GM19240 (cell line): ENCODE measurements around the gene PRDM1.

Experiments
- DNase-seq: peaks from one replicate; pipeline ENCODE4 v3.0.0; 2011; ENCODE audit warnings: low spot score; ENCODE audit not compliant: insufficient read length

Gene PRDM1

GRCh38 chr6:106115286-106115685 is 29.1 kb downstream of the PRDM1 start:
- DNase-seq = no peak

DNA sequence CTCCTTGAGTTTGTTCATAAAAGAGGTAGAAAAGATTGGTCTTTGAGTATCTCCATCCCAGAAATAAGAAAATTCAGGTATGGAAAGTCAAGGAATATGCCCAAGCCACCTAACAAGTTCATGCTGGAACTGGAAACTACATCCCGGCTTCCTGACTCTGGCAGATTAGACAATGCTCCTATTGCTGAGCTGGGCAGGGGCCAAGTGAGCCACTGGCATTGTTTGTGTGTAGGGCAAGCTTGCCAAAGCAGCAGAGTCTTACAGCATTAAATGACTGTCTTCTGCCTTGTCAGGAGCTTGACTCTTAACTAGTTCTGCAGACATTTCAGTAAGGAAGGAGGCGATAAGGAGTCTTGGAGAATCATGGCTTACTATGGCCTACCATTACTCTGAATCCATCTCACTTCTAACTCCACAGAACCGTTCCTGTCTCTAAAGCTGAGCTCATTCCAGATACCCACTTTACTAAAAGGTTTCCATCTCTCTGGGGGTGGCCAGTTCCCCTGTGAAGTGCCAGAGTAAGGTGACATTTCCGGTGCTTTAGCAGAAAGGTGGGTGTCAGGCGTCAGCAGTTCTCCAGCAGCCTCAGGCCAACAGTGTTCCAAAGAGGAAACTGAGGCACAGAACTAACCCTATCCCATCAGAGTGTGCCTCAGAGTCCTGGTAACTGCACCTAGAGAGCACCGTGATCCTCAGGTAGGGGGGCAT is 30.1 kb downstream of the PRDM1 start:
- no peak for DNase-seq

DNA sequence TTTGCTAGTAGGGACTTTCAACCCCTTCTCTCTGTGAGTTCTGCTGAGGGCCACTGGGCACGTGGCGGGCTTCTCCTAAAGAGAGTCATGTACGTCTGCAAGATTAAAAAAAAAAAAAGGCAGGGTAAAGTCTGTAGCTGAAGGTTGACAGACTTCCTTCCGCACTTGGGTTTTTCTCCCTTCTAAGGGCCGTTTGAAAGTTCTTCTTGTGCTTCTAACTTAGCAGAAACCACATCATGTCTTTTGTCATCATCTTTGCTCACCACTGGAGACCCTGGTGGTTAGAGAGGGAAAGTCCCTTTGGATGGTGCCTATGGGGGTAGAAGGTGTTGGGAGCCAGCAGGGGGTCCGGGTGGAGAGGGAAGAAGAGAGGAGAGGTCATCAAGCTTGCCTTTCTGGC is 31.4 kb downstream of the PRDM1 start:
- DNase-seq = no peak

- no peak for DNase-seq
Measured at GRCh38 chr6:106118835-106119431, 32.8 kb downstream of the PRDM1 start.

- no peak for DNase-seq
Measured at GRCh38 chr6:106119546-106119945, 33.4 kb downstream of the PRDM1 start.

- DNase-seq = no peak
Measured at GRCh38 chr6:106120006-106120405, 33.9 kb downstream of the PRDM1 start.

GRCh38 chr6:106120406-106120805 is 34.3 kb downstream of the PRDM1 start:
- DNase-seq = no peak

DNA sequence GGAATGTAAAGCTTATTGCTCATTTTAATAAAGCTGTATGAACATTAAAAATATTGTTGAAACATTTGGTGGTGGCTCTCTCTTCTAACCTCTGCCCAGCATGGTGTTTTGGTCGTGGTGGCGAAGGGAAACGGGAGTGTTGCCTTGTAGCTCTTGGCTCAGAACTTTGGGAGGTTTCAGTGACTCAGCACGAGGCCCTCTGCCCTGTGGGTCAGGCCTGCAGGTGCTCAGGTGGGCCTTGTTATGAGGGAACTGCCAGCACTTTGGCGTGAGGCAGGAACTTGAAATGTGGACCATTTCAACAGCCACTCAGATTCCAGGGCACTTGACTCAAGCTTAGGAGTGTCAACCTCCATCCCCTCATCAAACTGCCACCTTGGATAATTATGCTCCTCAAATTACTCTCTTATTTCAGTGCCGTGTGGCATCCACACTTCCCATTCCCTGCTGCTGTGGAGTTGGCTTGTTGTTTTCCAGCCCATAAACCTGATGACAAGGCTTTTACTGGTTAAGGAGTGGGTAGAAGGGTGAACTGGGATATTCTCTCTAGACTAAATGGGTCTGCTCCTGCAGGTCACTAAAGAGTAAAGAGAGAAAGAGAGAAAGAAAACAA is 36.3 kb downstream of the PRDM1 start:
- DNase-seq = no peak

GRCh38 chr6:106122938-106123656 is 37.0 kb downstream of the PRDM1 start:
- no peak for DNase-seq

DNA sequence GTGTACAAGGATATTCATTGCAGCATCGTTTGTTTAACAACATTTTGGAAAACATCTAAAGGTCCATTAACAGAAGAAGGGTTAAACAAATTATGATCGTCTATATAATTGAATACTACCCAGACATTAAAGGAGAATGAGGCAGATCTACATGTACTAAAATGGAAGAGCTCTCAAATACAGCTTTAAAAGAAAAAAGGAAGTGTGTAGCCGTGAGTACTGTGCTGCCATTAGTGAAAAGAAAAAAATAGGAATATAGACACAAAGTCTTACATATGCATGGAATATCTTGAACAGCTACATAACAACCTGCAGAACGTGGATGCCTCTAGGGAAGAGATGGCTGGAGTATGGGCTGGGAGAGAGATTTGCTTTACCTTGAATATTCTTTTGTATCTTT is 37.9 kb downstream of the PRDM1 start:
- DNase-seq = no peak

- no peak for DNase-seq
Measured at GRCh38 chr6:106124437-106125430, 38.6 kb downstream of the PRDM1 start.

GRCh38 chr6:106125925-106126435 is 39.8 kb downstream of the PRDM1 start:
- no peak for DNase-seq

GRCh38 chr6:106126482-106126881 is 40.3 kb downstream of the PRDM1 start:
- no peak for DNase-seq

- no peak for DNase-seq
Measured at GRCh38 chr6:106128981-106129781, 43.0 kb downstream of the PRDM1 start.

DNA sequence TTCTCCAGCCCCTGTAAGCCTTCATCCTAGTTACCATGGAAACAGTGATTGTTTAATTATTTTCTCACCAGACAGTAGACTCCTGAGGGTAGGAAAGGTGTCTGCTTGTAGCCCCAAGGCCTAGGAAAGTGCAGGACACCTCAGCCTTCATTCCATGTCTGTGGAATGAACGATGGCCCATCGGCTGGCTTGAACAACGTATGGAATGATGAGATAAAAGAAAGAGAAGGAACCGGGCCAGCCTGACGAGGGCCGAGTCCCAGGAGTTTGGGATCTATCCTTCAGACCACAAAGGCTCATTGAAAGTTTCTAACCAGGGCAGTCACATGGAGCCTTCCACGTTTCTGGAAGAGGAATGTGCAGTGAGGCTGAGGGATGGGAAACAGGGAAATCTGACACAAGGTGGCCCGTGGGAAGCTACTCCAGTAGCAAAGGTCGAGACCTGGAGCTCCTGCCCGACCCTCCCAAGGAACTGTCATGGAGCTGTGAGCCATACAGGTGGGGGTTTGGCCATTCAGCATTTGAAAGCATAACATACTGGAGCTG is 46.1 kb downstream of the PRDM1 start:
- DNase-seq = no peak

- DNase-seq = no peak
Measured at GRCh38 chr6:106133040-106133439, 46.9 kb downstream of the PRDM1 start.

GRCh38 chr6:106134087-106134770 is 48.1 kb downstream of the PRDM1 start:
- DNase-seq = no peak

DNA sequence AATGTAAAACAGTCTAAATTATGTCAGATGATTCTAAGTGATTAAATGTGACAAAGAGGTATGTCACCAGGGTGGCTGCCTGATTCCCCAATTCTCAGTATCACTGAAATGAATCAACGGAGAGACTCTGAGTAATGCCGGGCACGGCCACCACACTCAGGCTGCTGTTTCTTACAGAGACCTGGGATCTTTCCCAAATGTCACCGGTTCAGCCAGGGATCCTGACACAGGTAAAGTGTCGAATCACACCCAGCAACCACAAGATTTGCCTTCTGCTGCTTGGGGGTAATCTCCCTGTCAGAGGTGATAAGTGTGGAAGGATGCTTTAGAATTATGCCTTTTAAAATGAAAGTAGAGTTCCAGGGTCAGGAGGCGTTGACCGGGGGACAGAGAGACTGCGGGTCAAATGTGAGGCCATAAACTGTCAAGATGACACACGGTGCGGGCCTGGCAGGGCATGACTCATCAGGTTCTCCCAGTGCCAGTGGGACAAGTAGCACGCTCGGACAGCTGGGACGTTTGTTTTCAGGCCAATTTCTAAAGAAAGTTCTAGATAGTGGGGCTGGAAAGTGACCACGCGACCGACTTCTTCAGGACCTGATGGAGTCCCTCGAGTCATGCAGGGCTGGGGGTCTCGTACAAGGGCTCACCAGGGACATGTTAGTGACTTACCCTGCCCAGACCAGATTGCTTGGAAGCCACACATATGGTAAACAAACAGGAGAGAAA is 48.9 kb downstream of the PRDM1 start:
- DNase-seq = no peak
